HepG2 (cell line): ENCODE results near the gene SRSF7. TPM values are rescaled to one million over a fixed set of nuclear protein-coding genes. Genes with fewer than 3 reads are reported as not detected.
A peak's percentile ranks its signal among the peaks of the same experiment; 100 is the strongest.
"Not testable (repeated sequence)": the region's sequence is repeated elsewhere in the genome, so short reads cannot be mapped to it uniquely, and the experiment has no call there.

Experiments
- ATAC-seq: fragments of 200-7000 bp; cut with Tn5 transposase; 3 replicates; pipeline ENCODE4 v1.9.1; 2020; ENCODE audit warnings: mild to moderate bottlenecking, moderate library complexity
- BruUV-seq: library from RNA; stranded (reverse); fragments of 400-500 nt; replicated peaks from 2 replicates; lab custom pipeline; 2021; lab: Mats Ljungman, UMichigan
- CTCF ChIA-PET: fragments of 300-600 bp; formaldehyde crosslinking; extraction: SDS; loops from one replicate; lab custom pipeline; 2021; ENCODE audit warnings: low total read pairs, inconsistent platforms, low intra/inter-chr PET ratio; lab: Yijun Ruan, JAX
- POLR2A ChIA-PET: fragments of 350-600 bp; sonication (Branson Sonifier 250); formaldehyde crosslinking; loops from one replicate; lab custom pipeline; 2020; ENCODE audit warnings: antibody characterized with exemption, inconsistent platforms; lab: Yijun Ruan, JAX
- DNase-seq: peaks from one replicate; pipeline ENCODE4 v3.0.0-alpha.2; 2015; ENCODE audit warnings: low spot score
- FAIRE-seq: peaks from 3 replicates; lab custom pipeline; 2011; peaks lifted over from hg19 to GRCh38; lab: Jason Lieb, UNC
- H2AFZ ChIP-seq: one replicate; pipeline ENCODE4 v1.6.1; 2011; ENCODE audit warnings: low read length, inconsistent platforms
- H3K27ac ChIP-seq: fragments of 300-600 bp; 3 replicates; pipeline ENCODE4 v1.8.0; 2011; ENCODE audit warnings: mixed run types, mild to moderate bottlenecking, mixed read lengths, low read length, inconsistent platforms; ENCODE audit not compliant: insufficient read depth; ENCODE audit errors: extremely low read length
- H3K27me3 ChIP-seq, 2 experiments: fragments of 200-600 bp in 1 of 2; 2 replicates in 1 of 2; 3 replicates in 1 of 2; pipeline versions ENCODE4 v1.6.0 to v1.8.0; 2011; ENCODE audit warnings: low read length in 2 of 2, mild to moderate bottlenecking in 2 of 2, moderate library complexity in 2 of 2, inconsistent platforms in 1 of 2; ENCODE audit not compliant: insufficient read depth in 2 of 2, control insufficient read depth in 1 of 2
- H3K36me3 ChIP-seq, 2 experiments: fragments of 200-600 bp in 1 of 2; replicated peaks in 1 of 2; 2 replicates in 1 of 2; 3 replicates in 1 of 2; pipeline versions ENCODE4 v1.5.1 to v1.8.0; 2011; ENCODE audit warnings: low read length in 2 of 2, inconsistent platforms in 1 of 2; ENCODE audit not compliant: insufficient read depth in 2 of 2, control insufficient read depth in 1 of 2
- H3K4me1 ChIP-seq: 2 replicates; pipeline ENCODE4 v1.5.1; 2012; ENCODE audit warnings: low read length, inconsistent platforms; ENCODE audit not compliant: insufficient read depth
- H3K4me2 ChIP-seq: 2 replicates; pipeline ENCODE4 v1.6.0; 2011; ENCODE audit warnings: low read depth, low read length, inconsistent platforms
- H3K4me3 ChIP-seq, 3 experiments: fragments of 200-600 bp in 1 of 3; sonication (generic), shearing (Covaris generic) in 1 of 3; replicated peaks in 1 of 3; 2 replicates each; pipeline ENCODE4 v1.5.1; 2011 to 2016; ENCODE audit warnings: low read length in 3 of 3, inconsistent platforms in 2 of 3, low read depth in 2 of 3, mild to moderate bottlenecking in 2 of 3, control low read depth in 1 of 3, mixed read lengths in 1 of 3; ENCODE audit not compliant: insufficient read depth in 1 of 3
- H3K79me2 ChIP-seq: one replicate; pipeline ENCODE4 v1.6.1; 2011; ENCODE audit warnings: low read length, inconsistent platforms; ENCODE audit not compliant: insufficient read depth
- H3K9ac ChIP-seq: 2 replicates; pipeline ENCODE4 v1.6.0; 2011; ENCODE audit warnings: mild to moderate bottlenecking, low read depth, low read length, inconsistent platforms; ENCODE audit not compliant: insufficient read depth
- H3K9me3 ChIP-seq: 2 replicates; pipeline ENCODE4 v1.5.1; 2012; ENCODE audit warnings: mild to moderate bottlenecking, low read length
- H4K20me1 ChIP-seq: 2 replicates; pipeline ENCODE4 v1.6.0; 2011; ENCODE audit warnings: inconsistent platforms, mild to moderate bottlenecking, low read length, moderate library complexity; ENCODE audit not compliant: insufficient read depth
- ATF7 ChIP-seq, 2 experiments: fragments of 450-650 bp in 1 of 2; sonication (generic) in 1 of 2; formaldehyde crosslinking in 1 of 2; IDR thresholded peaks; 2 replicates each; pipeline versions ENCODE4 v1.4.0 to v1.6.1; 2016 to 2020; ENCODE audit warnings: antibody characterized with exemption in 1 of 2, mild to moderate bottlenecking in 1 of 2, missing genetic modification reagents in 1 of 2
- DDIT3 ChIP-seq: sonication (generic); formaldehyde crosslinking; IDR thresholded peaks from 2 replicates; pipeline ENCODE4 v1.4.0; 2020; ENCODE audit warnings: mild to moderate bottlenecking, missing genetic modification reagents
- DNMT1 ChIP-seq: sonication (generic); formaldehyde crosslinking; IDR thresholded peaks from 2 replicates; pipeline ENCODE4 v1.5.1; 2020; ENCODE audit warnings: mild to moderate bottlenecking, missing genetic modification reagents
- GABPB1 ChIP-seq: IDR thresholded peaks from 2 replicates; pipeline ENCODE4 v1.6.1; 2016; ENCODE audit warnings: mild to moderate bottlenecking, missing genetic modification reagents, moderate library complexity, missing compliant biosample characterization
- MLXIP ChIP-seq: sonication (generic); formaldehyde crosslinking; IDR thresholded peaks from 2 replicates; pipeline ENCODE4 v1.9.0; 2021; ENCODE audit warnings: missing genetic modification reagents, borderline replicate concordance
- NFE2 ChIP-seq: sonication (generic); formaldehyde crosslinking; IDR thresholded peaks from 2 replicates; pipeline ENCODE4 v1.4.0; 2020; ENCODE audit warnings: missing genetic modification reagents
- ZNF230 ChIP-seq: sonication (generic); formaldehyde crosslinking; IDR thresholded peaks from 2 replicates; pipeline ENCODE4 v1.4.0; 2020; ENCODE audit warnings: mild to moderate bottlenecking, missing genetic modification reagents
- ZNF614 ChIP-seq: IDR thresholded peaks from 2 replicates; pipeline ENCODE4 v1.6.1; 2018; ENCODE audit warnings: missing biosample characterization, missing genetic modification reagents, inconsistent platforms, borderline replicate concordance
- WGBS: methylation state at CpG from one replicate; pipeline ENCODE4 v1.1.6; 2017; ENCODE audit warnings: low lambda C conversion rate; 5-methylcytosine and 5-hydroxymethylcytosine counted together
- in situ Hi-C: cut with HindIII; loops from 2 replicates; pipeline ENCODE4 v1.10.0; 2017; ENCODE audit warnings: low pct_unique_long_range_greater_than_20kb; ENCODE audit not compliant: extremely low pct_ligation_motif_present
- intact Hi-C: fragments of 100-400 bp; cut with micrococcal nuclease; formaldehyde crosslinking; loops from one replicate; pipeline ENCODE4 v1.10.0; 2022; ENCODE audit not compliant: unreplicated experiment
- polyA plus RNA-seq, 8 experiments: library from polyadenylated mRNA; depleted of rRNA in 3 of 8; stranded (reverse) in 7 of 8; unstranded in 1 of 8; fragments of >200 nt; fragmentation: Illumina TruSeq in 4 of 8; extraction: Trizol in 4 of 8; gene quantifications; 2 replicates each; pipeline versions ENCODE4 v1.2.1 to v1.2.3, GENCODE V29; 2011 to 2016; ENCODE audit warnings: low read depth in 4 of 8, missing spikeins in 1 of 8, mixed read lengths in 1 of 8; ENCODE audit not compliant: insufficient read depth in 1 of 8
- total RNA-seq, 5 experiments: library from RNA; depleted of rRNA; stranded (reverse); fragments of >200 nt; fragmentation: Illumina TruSeq; extraction: Trizol; gene quantifications; 2 replicates each; pipeline ENCODE4 v1.2.3, GENCODE V29; 2016; ENCODE audit warnings: low read depth in 1 of 5

The SRSF7 gene
- total and polyA plus RNA-seq, 2 of the 13 experiments (the other 11 are each of a cell fraction or from before 2014, with no cell fraction given), result 172 to 275 TPM

GRCh38 chr2:38716185-38716584 is 35.0 kb downstream of the SRSF7 start (continued):
- peak; percentile 54; the same call in 1 of the 2 replicates for TF ChIP-seq NFE2 (CRISPR knock-in tag)

- CTCF ChIA-PET, H3K9ac ChIP-seq, H3K27ac ChIP-seq, intact Hi-C loops, DNase-seq, H3K4me3 ChIP-seq, H3K4me2 ChIP-seq, H3K27me3 ChIP-seq, H3K79me2 ChIP-seq, POLR2A ChIA-PET, ATAC-seq, H2AFZ ChIP-seq, in situ Hi-C loops, FAIRE-seq, H3K9me3 ChIP-seq, BruUV-seq, H4K20me1 ChIP-seq: not testable (repeated sequence)
- Histone ChIP-seq H3K4me1 (peaks cover 16% of the 10 kb centered on the region), H3K36me3 (peaks cover 12 to 50% of the 10 kb centered on the region in 2 experiments)
- WGBS, result 96% methylated on average over 1 of the region's 1 CpG
Measured at GRCh38 chr2:38714941-38715340, 36.2 kb downstream of the SRSF7 start.

GRCh38 chr2:38713338-38713737 is 37.8 kb downstream of the SRSF7 start:
- Histone ChIP-seq H3K36me3 (peaks cover 12 to 58% of the 10 kb centered on the region in 2 experiments), H3K9me3 (no peaks in the 10 kb centered on the region), H3K79me2 (peaks cover 2% of the 10 kb centered on the region), H3K4me1 (peaks cover 16% of the 10 kb centered on the region), H3K27ac (no peak overlapping the region), H2AFZ (no peak overlapping the region), H3K27me3 (no peaks in the 10 kb centered on the region), H3K4me3 (no peak overlapping the region), H3K9ac (no peak overlapping the region), H4K20me1 (no peaks in the 10 kb centered on the region), H3K4me2 (no peak overlapping the region)
- intact Hi-C loops, result no loop called here
- WGBS, result 96% methylated on average over 2 of the region's 3 CpGs
- no peak for FAIRE-seq
- ATAC-seq, result no peak
- ChIA-PET POLR2A (interaction anchor here (1.5 kb wide), 1 partner anchor 110 kb away, joined by 3 read pairs; the partner anchor contains the start of gene HNRNPLL), CTCF (no interaction called here)
- in situ Hi-C loops, result no loop called here
- DNase-seq, result no peak
- TF ChIP-seq ZNF230 (no peak), MLXIP (CRISPR knock-in tag) (no peak), GABPB1 (CRISPR knock-in tag) (no peak), ATF7 (IDR thresholded peaks at IDR 0.05) (no peak), ATF7 (CRISPR knock-in tag; IDR thresholded peaks at IDR 0.05) (no peak), ZNF614 (CRISPR knock-in tag) (no peak), DDIT3 (CRISPR knock-in tag) (no peak), DNMT1 (CRISPR knock-in tag) (no peak)
- no TSS peak for BruUV-seq
